GM18519 (cell line): ENCODE results near the gene FAM133A.
A peak's percentile ranks its signal among the peaks of the same experiment; 100 is the strongest.

ENCODE experiments used
- ATAC-seq: cut with Tn5 transposase; IDR thresholded peaks from one replicate; pipeline ENCODE4 v1.9.1; 2021; ENCODE audit warnings: mild to moderate bottlenecking, moderate library complexity; ENCODE audit not compliant: unreplicated experiment, low FRiP score

The FAM133A gene

DNA sequence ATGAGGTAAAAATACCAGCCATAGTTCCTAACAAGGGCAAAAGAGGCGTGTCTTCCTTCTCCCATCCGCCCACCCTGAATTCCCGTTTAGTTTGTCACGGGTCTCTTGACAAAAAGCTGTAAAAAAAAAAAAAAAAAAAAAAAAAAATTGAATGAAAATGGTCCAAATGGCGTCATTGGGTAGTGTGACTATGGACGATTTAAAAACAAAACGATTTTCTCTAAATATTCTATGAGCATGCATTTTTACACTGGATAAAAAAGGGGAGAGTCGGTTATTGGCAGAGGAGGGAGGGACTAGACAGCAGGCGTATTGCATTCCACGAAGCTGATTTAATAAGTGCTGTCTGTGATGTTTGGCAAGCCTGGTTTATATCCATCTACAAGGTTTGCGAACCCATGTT, at the start of gene FAM133A:
Gene FAM133A (plus strand): TSS at position 338 of the 403 bp plus-strand sequence. CDS start 35,214 bp downstream, outside the sequence.
- ATAC-seq = no peak

- ATAC-seq = no peak
Observed at GRCh38 chrX:93637591-93637990, 36.4 kb upstream of the FAM133A start.

- no peak for ATAC-seq
Observed at GRCh38 chrX:93649381-93649780, 24.6 kb upstream of the FAM133A start.

- ATAC-seq = no peak
Observed at GRCh38 chrX:93660575-93660974, 13.4 kb upstream of the FAM133A start.

GRCh38 chrX:93673056-93673868, 744 bp upstream of the FAM133A start, which contains the start of gene NAP1L3:
NAP1L3 (minus strand) TSS chrX:93673578; CDS start chrX:93673304, 274 bp downstream.
- peak; percentile 69 for ATAC-seq

DNA sequence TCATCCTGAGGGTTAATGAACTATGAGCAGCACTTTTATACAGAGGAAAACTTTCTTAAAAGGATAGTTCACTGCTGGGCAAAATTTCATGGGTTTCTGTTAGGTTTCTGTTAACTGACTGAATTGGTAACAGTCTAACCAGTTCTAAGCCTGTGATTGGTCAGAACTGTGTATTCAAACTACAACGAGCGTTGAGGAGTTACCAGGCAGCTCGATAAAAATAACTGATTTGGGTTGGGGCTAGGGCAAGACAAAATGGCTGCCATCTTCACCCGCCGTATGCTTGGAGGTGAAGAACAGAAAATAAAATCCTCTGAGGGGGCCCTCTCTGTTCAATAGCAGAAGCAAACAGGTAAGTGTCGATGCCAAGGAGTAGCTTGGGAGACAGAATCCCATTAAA, 22.0 kb downstream of the FAM133A start:
- no peak for ATAC-seq

DNA sequence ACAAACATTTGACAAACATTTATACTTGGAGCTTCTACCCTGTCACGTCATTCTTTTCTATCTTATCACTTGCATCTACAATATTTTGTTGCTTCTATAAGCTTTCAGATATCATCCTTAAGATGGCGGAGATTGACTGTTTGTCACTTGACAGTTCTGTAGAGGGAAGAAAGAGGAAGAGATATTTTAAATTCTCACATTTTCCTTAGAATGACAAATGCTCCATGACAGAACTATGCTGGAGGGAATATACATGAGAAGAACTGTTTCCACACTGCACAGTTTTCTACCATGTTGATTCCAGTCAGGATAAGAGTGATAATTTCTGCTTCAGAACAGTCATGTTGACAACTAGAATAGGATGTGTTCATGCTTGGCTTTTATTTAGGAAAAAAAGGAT, 29.7 kb downstream of the FAM133A start:
- ATAC-seq = no peak

GRCh38 chrX:93711076-93711475, 37.1 kb downstream of the FAM133A start:
- ATAC-seq = no peak

GRCh38 chrX:93741811-93742210, 67.8 kb downstream of the FAM133A start:
- ATAC-seq = no peak

- ATAC-seq = no peak
Observed at GRCh38 chrX:93760163-93760562, 86.2 kb downstream of the FAM133A start.
